Transverse colon (tissue), 4 donors: ENCODE measurements around the gene MRGPRD.

ENCODE experiments used
- CTCF ChIP-seq, 5 experiments: fragments of 200-600 bp in 3 of 5; fragments of 450-650 bp in 2 of 5; sonication (generic) in 3 of 5; IDR thresholded peaks; 1 replicate in 2 of 5; 2 replicates in 3 of 5; pipeline ENCODE4 v1.5.1; 2016 to 2017; ENCODE audit warnings: antibody characterized with exemption in 5 of 5, inconsistent platforms in 3 of 5, mild to moderate bottlenecking in 2 of 5, moderate library complexity in 1 of 5
- POLR2A ChIP-seq: fragments of 450-650 bp; IDR thresholded peaks from one replicate; pipeline ENCODE4 v1.6.1; 2016; ENCODE audit warnings: antibody characterized with exemption, mild to moderate bottlenecking, moderate library complexity
- POLR2AphosphoS5 ChIP-seq, 3 donors: sonication (generic); formaldehyde crosslinking; IDR thresholded peaks; one replicate each; pipeline ENCODE4 v1.6.1; 2016; ENCODE audit warnings: antibody characterized with exemption in 3 of 3

- TF ChIP-seq POLR2A (no peak), CTCF (IDR thresholded peaks at IDR 0.05) (no peak), POLR2AphosphoS5 (IDR thresholded peaks at IDR 0.05) (no peak)
These were observed 20.3 kb downstream of the MRGPRD start for GRCh38 chr11:68960294-68961071.
